GM19023 (cell line): ENCODE measurements around the gene DYSF.

Experiments
- ATAC-seq: cut with Tn5 transposase; IDR thresholded peaks from one replicate; pipeline ENCODE4 v1.9.1; 2021; ENCODE audit warnings: mild to moderate bottlenecking, moderate library complexity; ENCODE audit not compliant: unreplicated experiment

DYSF gene

DNA sequence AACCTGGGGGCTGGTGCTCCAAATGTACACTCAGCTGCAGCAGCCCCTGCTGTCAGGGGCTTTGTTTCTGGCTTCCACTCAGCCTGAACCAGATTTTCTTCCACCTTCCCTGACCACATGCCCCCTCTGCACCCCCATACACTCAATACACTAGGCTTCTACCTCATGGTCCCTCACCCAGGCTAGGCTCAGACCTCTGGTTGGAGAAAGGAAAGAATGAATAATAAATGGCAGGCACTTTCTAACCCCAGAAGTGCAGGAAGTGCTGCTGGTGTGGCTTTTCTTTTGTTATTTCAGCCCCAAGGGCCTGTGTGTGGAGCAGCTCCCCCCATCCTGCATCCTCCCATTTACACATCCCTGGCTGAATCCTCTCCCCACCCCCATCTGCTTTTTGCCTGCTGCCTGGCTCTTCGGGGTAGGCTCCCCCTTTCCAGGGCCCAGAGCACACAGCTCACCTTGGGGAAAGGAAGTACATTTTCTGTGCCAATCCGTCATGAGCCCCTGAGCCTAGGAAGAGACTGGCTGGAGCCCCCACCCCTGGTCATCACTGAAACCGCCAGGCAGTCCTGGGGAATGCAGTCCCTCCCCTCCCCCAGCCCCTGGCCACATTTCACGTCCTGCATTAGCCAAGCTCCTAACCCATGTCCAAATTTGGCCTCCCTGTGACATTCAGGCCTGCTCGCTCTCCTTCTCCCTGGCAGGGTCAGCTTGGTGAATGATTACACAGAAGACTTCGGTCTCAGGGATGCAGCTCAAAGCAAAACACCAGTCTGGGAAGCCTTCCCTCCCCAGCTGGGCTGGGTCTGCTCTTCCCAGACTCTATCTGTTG is 2.6 kb downstream of the DYSF start:
- ATAC-seq: no peak

- no peak for ATAC-seq
Measured at GRCh38 chr2:71456617-71457016, 3.3 kb downstream of the DYSF start.

DNA sequence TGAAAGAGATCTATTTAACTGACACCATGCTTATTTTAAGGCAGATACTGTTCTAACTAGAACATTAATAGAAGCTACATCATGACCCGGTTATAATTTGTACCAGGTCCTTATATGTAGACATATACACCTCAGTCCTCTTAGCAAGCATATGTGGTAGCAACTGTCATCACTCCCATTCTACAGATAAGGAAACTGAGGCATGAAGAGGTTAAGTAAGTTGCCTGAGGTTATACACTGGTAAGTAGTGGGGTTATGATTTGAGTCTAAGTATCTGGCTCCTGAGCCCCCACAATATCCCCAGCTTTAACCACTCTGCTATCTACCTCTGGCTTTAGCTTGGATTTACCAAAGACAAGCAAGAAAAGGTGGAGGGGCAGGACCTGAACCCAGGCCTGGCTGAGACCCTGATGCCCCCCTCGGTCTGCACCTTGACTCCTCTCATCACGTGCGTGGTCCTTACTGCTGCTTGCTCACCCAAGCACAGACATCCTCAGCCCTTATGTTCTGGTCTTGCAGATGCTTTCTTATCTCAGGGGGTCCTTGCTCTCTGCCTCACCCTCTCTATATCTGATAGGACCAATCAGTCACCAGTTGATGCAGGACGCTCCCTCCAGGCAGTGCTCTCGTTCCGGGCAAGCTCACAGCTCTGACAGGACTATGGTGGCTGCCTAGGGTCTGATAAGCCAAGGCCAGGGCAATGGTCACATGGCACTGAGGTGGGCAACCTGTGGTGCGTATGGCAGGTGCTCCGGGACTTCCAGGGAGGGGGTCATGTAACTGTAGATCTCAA is 4.0 kb downstream of the DYSF start:
- no peak for ATAC-seq

DNA sequence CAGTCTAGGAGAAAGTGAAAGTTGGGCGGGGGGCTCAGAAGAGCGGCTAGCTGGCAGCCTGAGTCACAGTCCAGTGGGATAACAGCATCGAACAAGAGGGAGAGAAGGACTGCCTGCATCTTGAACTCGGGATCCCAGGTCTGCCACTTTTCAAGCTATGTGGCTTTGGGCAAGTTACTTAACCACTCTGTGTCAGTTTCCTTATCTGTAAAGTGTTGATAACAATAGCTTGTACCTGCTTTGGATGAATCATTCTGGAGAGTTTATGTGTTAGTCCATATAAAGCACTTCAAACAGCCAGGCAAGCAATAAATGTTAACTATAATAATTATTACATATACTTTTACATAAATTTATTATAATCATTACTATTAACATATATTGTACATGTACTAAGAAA is 4.6 kb downstream of the DYSF start:
- ATAC-seq: no peak

DNA sequence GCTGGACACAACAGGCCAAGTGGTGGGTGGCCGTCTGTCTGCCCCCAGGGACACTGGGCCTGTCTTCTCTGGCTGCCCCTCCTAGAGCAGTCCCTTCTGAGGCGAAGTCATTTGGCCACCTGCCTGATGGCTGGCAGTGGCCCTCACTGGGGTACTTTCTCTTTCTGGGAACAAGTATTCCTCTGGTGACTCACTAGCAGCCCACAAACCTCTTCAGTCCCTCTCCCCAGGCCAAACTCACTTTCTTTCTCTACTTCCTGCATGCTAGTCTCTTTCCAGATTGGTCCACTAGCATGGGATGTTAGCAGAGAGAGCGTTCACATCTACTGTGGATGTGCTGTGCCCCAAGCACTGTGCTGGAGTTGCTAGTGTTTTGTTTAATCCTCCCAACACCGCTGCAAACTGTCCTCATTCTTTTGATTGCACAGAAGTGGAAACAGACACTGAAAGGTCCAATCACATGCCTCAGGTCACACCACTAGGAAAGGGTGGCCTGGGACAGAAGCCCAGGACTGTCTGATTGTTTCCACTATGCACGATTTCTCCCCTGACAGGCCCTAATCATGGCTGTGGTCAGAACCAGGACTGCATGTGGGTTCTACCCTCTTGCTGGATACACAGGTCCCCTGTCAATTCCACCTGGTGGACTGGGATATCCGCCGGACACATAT is 5.2 kb downstream of the DYSF start:
- no peak for ATAC-seq

GRCh38 chr2:71459084-71459431 is 5.7 kb downstream of the DYSF start:
- no peak for ATAC-seq

- no peak for ATAC-seq
Measured at GRCh38 chr2:71460056-71460455, 6.7 kb downstream of the DYSF start.

DNA sequence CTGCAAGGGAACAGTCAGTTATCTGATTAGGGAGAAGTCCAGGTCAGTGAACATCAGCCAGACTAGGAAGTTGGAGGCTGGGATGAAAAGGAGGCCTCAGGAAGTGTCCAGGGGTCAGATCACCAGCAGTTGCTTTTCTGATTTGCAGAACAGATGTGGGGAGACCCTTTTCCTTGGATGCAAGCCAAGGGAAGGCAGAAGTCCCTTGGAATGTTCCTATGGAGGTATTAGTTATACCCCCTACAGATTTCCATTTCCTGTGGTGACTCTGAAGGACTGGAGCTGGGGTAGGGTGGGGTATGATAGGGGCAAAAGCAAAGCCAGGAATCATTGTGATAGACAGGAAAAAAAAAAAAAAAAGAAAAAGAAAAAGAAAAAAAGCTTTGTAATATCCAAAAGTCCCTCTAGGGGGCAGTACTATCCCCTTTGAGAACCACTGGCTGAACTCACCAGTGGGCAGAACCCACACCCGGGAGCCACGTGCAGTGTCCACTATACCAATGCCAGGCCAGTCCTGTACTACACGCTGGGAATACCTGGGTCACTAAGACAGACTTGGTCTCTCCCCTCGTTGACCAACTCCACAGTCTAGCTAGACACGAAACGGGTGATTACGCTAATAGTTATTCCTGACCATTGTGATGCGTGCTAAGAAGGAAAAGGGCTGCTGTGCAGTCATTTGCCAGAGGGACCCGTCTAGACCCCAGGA is 7.4 kb downstream of the DYSF start:
- ATAC-seq: no peak

DNA sequence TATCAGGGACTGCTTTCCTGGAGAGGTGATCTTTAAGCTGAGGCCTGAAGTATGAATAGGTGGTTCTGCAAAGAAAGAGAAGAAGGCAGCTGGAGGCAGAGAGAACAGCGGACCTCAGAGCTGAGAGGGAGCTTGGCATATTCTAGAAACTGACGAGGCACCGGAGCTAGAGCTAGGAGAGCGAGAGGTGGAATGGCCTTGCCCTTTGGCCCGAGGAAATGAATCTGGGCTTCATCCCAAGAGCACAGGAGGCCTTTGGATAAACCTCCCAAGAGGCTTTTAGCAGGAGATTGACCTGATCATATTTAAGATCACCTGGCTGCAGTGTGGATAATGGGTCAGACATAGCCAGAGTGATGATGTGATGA is 7.9 kb downstream of the DYSF start:
- no peak for ATAC-seq

- no peak for ATAC-seq
Measured at GRCh38 chr2:71462056-71462605, 8.8 kb downstream of the DYSF start.

DNA sequence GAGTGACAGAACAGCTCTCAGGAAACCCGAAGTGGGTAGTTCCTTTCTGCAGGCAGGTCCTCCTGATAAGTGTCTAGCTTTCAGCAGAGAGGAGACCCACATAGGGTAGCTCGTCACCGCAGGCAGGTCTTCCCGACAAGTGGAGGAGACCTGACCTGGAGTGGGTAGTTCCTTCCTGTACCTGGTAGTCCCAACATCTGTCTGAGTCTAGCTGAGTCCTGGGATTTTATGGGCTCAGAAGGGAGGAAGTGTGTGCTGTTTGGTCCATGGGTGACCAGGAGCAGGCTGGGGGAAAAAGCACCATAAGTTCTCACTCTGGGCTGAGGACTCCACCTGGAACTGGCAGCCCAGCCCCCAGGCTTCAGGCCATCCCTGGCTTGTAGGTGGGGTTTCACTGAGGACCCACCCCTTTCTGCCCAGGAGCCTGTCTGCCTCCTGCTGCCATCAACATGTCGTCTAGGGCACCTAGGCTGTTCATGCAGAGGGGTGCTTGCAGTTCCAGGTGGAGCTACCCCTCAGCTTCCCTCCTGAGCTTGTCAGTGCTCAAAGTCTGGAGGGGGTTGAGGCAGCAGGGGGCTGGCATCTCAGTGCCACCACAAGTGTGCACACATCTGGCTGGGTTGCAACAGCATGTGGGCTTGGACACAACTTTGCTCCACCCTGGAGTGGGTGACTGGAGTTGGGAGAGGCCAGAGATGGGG is 9.4 kb downstream of the DYSF start:
- no peak for ATAC-seq

DNA sequence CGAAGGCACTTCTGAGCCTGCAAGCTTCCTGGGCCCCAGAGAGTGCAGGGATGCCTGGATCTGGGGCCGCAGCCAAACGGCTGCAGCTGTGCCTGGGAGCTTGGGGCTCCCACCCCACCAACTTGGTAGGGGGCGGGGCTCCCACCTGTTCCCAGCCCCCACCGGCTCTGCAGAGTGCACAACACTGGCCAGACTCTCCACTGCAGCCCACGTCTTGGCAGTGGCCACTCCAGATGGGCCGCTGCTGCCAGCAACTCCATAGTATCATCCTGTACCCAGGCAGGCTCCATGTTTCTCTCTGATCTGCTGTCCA is 9.9 kb downstream of the DYSF start:
- no peak for ATAC-seq

DNA sequence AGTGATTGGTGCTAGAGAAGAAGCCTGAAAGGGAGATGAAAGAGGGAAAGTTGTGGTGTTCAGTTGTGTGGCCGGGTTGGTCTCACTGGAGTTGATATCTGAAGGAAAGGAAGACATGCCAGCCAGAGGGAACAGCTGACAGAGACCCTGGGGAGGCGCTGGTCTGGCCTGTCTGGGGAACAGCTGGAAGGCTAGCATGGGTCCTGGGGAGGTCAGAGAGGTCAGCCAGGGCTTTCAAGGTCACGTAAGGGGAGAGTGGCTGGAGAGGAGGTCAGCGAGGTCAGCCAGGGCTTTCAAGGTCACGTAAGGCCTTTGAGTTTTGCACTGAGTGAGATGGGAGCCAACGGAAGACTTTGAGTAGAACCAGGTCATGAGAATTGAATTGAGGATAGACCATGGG is 11.0 kb downstream of the DYSF start:
- no peak for ATAC-seq

- ATAC-seq: no peak
Measured at GRCh38 chr2:71465356-71465755, 12.0 kb downstream of the DYSF start.

- ATAC-seq: no peak
Measured at GRCh38 chr2:71465961-71466300, 12.6 kb downstream of the DYSF start.

DNA sequence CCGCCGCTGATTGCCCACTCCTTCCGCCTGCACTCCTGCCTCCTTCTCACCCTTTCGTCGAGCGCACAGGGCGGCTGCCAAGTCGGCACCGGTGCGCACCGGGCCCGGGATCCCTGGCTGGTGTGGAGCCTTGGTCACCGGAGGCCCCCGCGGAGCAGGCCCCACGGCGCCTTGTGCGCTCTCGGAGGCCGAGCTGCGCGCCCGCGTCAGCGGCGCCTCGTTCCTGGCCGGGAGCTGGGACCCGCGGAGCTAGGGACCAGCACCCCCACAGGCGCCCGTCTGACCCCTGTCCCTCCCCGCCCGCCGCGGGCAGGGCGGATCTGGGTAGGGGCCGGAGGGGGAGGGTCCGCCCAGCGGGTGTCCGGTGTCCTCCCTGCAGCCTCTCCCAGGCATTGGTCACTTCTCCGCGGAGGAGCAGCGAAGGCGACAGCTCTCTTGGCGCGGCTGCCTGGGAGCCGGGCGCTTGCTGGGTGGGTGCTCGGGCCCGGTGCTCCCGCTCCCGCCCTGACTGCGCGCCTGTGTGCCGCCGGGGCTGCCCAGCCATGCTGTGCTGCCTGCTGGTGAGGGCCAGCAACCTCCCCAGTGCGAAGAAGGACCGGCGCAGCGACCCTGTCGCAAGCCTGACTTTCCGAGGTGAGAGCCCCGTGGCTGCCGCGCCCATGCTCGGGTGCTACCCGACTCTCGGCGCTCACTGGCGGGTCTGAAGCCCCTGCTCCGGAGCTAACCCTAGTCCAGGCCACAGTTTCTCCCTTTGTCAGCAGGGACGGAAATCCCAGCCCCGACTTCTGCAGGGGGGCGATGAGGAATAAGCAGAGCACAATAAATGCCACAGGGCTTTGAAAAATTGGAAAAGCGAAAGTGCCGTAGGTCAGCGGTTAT is 13.2 kb downstream of the DYSF start:
- no peak for ATAC-seq

DNA sequence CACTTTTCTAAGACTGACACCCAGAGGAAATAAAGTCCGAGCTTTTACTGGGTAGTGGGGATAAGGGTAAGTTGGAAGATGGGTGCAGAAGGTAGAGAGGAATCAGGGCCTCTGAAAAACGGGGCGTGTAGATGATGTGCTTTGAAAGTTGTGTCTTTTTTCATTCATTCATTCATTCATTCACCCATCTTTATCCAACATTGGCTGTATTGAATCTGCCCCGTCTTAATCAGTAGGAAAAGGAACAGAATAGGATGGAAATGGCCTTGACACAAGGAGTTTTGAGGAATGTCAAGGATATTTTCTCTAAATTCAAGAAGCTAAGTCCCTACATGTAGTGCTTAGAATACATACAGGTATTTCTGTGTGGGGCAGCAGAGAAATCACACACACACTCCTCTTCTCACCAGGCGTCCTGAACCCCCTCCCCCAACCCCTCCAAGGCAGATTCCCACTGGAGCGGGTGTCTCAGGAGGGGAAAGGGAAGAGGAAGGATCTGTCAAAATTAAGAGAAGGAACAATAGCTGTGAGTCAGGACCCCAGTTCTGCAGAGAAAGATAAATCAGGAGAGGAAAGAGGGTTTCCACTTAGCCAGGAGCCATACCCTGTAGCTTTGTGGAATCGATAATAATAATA is 13.9 kb downstream of the DYSF start:
- no peak for ATAC-seq

DNA sequence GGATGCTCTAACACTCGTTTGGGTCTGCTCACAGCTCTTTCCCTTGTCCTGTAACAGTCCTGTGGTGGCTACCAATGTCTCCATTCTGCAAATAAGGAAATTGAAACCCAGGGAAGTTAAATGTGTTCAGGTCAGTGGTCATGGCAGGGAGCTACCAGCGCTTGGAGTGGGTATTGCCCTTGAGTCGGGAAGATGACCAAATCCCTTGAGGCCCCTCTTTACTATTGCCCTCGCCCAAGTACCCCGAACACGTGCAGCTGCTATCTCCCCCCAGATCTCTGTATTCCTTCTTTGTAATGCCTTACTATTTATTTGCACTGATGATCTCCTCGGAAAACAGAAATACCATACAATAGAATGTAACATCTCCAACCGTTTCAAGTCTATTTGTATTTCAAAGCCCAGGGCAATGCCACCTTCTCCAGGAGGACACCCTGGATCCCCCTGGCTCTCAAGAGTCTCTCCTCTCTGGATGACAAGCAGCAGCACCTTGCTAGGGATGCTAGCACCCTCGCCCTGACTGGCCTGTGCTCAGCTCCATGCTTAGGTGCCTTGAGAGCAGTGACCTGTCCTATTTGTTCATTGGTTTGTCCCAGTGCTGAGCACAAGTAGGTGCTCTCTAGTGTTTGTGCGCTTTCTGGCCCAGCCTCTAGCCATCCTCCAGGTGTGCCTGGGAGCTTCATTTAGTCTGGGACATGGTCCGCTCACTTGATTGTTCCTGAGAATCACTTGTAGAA is 15.1 kb downstream of the DYSF start:
- ATAC-seq: no peak
